Activated CD4-positive, alpha-beta memory T cell treated with anti-CD3 and anti-CD28 coated beads, Interleukin-2, amount 10 ng/mL, durations not matched to agents 7 days and 5 days (primary cell): ENCODE data around the gene OR6S1. TPM values are rescaled to one million over a fixed set of nuclear protein-coding genes. Genes with fewer than 3 reads are reported as not detected.
"Not testable (repeated sequence)": the region's sequence is repeated elsewhere in the genome, so short reads cannot be mapped to it uniquely, and the experiment has no call there.

Experiments
- CTCF ChIA-PET: fragments of 350-600 bp; sonication (Branson Sonifier 250); formaldehyde crosslinking; loops from one replicate; lab custom pipeline; 2021; ENCODE audit warnings: antibody characterized with exemption, inconsistent platforms; lab: Charles Lee
- POLR2A ChIA-PET: fragments of 350-600 bp; sonication (Branson Sonifier 250); formaldehyde crosslinking; loops from one replicate; lab custom pipeline; 2021; ENCODE audit warnings: antibody characterized with exemption; lab: Charles Lee
- DNase-seq: peaks from one replicate; pipeline ENCODE4 v3.0.0-alpha.2; 2020
- H3K27ac Mint-ChIP-seq: one replicate; pipeline ENCODE4 v1.8.0; 2021; ENCODE audit warnings: mild to moderate bottlenecking, mixed read lengths
- H3K27me3 Mint-ChIP-seq: one replicate; pipeline ENCODE4 v1.8.0; 2021; ENCODE audit warnings: mixed read lengths
- H3K36me3 Mint-ChIP-seq: one replicate; pipeline ENCODE4 v1.8.0; 2021; ENCODE audit warnings: low read depth, mixed read lengths
- H3K4me1 Mint-ChIP-seq: one replicate; pipeline ENCODE4 v1.8.0; 2021; ENCODE audit warnings: mixed read lengths
- H3K4me3 Mint-ChIP-seq: one replicate; pipeline ENCODE4 v1.8.0; 2021; ENCODE audit warnings: mild to moderate bottlenecking, mixed read lengths
- H3K9me3 Mint-ChIP-seq: one replicate; pipeline ENCODE4 v1.8.0; 2021; ENCODE audit warnings: mixed read lengths
- total RNA-seq, 2 experiments: library from RNA; stranded (reverse); gene quantifications; one replicate each; pipeline ENCODE4 v1.2.3, GENCODE V29; 2021

OR6S1 gene
- total RNA-seq, 2 experiments from 2014 or later: not detected

DNA sequence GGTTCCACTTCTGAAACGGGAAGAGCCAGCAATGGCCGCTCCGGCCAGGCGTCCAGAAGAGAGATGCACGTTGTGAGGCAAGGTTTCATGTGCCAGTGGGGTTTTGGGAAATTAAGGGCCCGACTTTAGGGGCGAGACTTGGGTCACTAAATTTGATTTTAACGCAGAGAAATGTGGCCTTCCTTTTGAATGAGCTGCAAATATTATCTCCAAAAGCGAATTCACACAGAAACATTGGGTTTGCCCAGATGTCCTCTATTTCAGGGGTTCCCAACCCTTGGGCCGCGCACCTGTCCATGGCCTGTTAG lies 40.6 kb upstream of the OR6S1 start:
- CTCF ChIA-PET: interaction anchor here (1.0 to 13.8 kb wide), 19 partner anchors 10 to 352 kb away, joined by 3 to 179 read pairs (median 6); partner anchors contain the start of genes PARP2 and PIP4P1

DNA sequence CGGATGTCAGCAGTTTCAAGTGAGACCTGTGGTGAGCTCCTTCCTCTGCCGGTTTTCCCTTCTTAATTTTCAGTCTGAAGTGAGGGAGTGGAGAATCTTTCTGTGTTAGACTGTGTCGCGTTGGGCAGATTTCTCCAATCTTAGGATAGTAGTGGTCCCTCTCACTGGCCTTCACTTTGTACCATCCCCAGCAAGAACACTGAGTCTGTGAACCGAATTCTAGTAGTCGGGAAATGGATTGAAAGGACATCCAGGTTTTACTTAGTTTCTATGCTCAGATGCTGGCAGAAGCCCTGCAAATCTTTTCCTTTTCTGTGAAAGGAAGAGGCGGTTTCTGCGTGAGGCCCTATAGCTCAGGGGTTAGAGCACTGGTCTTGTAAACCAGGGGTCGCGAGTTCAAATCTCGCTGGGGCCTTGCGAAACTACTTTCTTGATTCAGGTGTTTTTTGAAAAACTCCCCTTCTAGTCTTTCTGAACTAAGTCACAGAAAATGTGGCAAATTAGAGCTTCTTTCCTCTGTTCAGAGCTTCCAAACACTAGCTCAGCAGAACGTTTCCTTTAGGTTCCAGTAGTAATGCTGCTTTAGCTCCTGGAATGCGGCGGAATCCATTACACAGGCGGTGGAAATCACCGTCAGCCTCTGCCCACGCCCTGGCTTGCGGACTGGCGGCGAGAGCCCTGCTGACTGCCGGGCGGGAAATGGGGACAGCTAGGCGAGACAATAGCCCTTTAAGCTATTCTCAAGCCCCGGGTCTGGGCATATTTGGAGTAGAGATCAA lies 40.0 kb upstream of the OR6S1 start:
- no peaks in the 10 kb centered on the region for H3K36me3 Mint-ChIP-seq
- H3K4me1 Mint-ChIP-seq: peaks cover 13% of the 10 kb centered on the region
- H3K27ac Mint-ChIP-seq: no peak overlapping the region
- POLR2A ChIA-PET: interaction anchor here (0.7 to 6.7 kb wide), 27 partner anchors 9 to 422 kb away, joined by 3 to 69 read pairs (median 4); partner anchors contain the start of genes CCNB1IP1, PARP2 and PNP
- H3K4me3 Mint-ChIP-seq: no peak overlapping the region
- no peaks in the 10 kb centered on the region for H3K9me3 Mint-ChIP-seq
- peak; percentile 88 for DNase-seq
- H3K27me3 Mint-ChIP-seq: no peaks in the 10 kb centered on the region
- CTCF ChIA-PET: interaction anchor here (0.6 to 13.8 kb wide), 21 partner anchors 10 to 352 kb away, joined by 3 to 179 read pairs (median 6); partner anchors contain the start of genes PARP2 and PIP4P1

More for the DNA sequence above, 40.6 kb upstream of the OR6S1 start:
- DNase-seq: no peak
- H3K9me3 Mint-ChIP-seq: no peaks in the 10 kb centered on the region
- no peak overlapping the region for H3K27ac Mint-ChIP-seq
- peaks cover 13% of the 10 kb centered on the region for H3K4me1 Mint-ChIP-seq
- no peaks in the 10 kb centered on the region for H3K27me3 Mint-ChIP-seq
- H3K4me3 Mint-ChIP-seq: no peak overlapping the region
- H3K36me3 Mint-ChIP-seq: no peaks in the 10 kb centered on the region
- POLR2A ChIA-PET: interaction anchor here (0.8 to 6.7 kb wide), 22 partner anchors 9 to 422 kb away, joined by 3 to 69 read pairs (median 6); partner anchors contain the start of genes APEX1, CCNB1IP1, OSGEP and PARP2

GRCh38 chr14:20680843-20681347 lies 39.4 kb upstream of the OR6S1 start:
- H3K36me3 Mint-ChIP-seq: no peaks in the 10 kb centered on the region
- no peaks in the 10 kb centered on the region for H3K27me3 Mint-ChIP-seq
- peaks cover 13% of the 10 kb centered on the region for H3K4me1 Mint-ChIP-seq
- no peak for DNase-seq
- POLR2A ChIA-PET: interaction anchor here (0.7 to 6.7 kb wide), 22 partner anchors 8 to 423 kb away, joined by 3 to 69 read pairs (median 6); partner anchors contain the start of genes CCNB1IP1, PARP2, PIP4P1 and PNP
- H3K4me3 Mint-ChIP-seq: no peak overlapping the region
- no peak overlapping the region for H3K27ac Mint-ChIP-seq
- CTCF ChIA-PET: interaction anchor here (1.1 to 13.8 kb wide), 16 partner anchors 10 to 290 kb away, joined by 3 to 179 read pairs (median 6); partner anchors contain the start of gene PIP4P1
- H3K9me3 Mint-ChIP-seq: no peaks in the 10 kb centered on the region

- ChIA-PET POLR2A (interaction anchor here (0.9 to 6.7 kb wide), 11 partner anchors 11 to 225 kb away, joined by 3 to 69 read pairs (median 9); partner anchors contain the start of genes APEX1, OSGEP, PIP4P1 and PNP), CTCF (interaction anchor here (1.1 to 13.8 kb wide), 11 partner anchors 9 to 291 kb away, joined by 3 to 179 read pairs (median 6); no protein-coding TSS in a partner anchor)
- Mint-ChIP-seq H3K4me3 (no peak overlapping the region), H3K27ac (no peak overlapping the region), H3K4me1 (peaks cover 15% of the 10 kb centered on the region), H3K36me3 (no peaks in the 10 kb centered on the region), H3K9me3 (no peaks in the 10 kb centered on the region), H3K27me3 (no peaks in the 10 kb centered on the region)
- DNase-seq: no peak
Observed at GRCh38 chr14:20680363-20680762, 38.9 kb upstream of the OR6S1 start.

- ChIA-PET CTCF (interaction anchor here (1.3 to 13.8 kb wide), 5 partner anchors 12 to 194 kb away, joined by 3 to 179 read pairs (median 20); no protein-coding TSS in a partner anchor), POLR2A (interaction anchor here (1.5 to 6.7 kb wide), 8 partner anchors 11 to 224 kb away, joined by 4 to 69 read pairs (median 14); partner anchors contain the start of genes APEX1, OSGEP, PIP4P1 and PNP)
- no peak for DNase-seq
Observed at GRCh38 chr14:20679907-20680306, 38.4 kb upstream of the OR6S1 start.

DNA sequence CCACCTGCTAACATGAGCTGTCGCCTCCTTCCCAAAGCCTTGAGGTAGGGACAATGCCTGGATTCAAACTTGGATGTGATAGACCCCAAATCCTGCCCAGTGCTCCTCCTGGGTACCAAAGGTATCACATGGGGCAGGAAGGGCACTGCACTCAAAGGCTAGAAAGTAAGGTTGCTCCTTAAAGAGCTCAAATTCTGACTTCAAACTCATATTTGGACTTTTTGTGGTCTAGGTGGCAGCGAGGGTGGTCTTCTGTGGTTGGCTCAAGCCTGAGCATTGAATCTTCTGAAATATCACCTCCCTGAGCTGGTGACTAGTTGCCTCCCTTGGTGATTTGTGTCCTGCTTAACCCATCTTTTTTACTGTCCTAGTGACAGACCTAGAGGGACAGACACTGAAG lies 34.6 kb upstream of the OR6S1 start:
- Mint-ChIP-seq H3K4me3 (no peak overlapping the region), H3K36me3 (no peaks in the 10 kb centered on the region), H3K9me3 (no peaks in the 10 kb centered on the region), H3K27me3 (no peaks in the 10 kb centered on the region), H3K4me1 (peaks cover 20% of the 10 kb centered on the region), H3K27ac (no peak overlapping the region)
- ChIA-PET CTCF (interaction anchor here (2.4 to 13.8 kb wide), 2 partner anchors 16 to 17 kb away, joined by 10 to 179 read pairs; no protein-coding TSS in a partner anchor), POLR2A (interaction anchor here (2.2 kb wide), 1 partner anchor 9 kb away, joined by 9 read pairs; the partner anchor contains the start of gene RNASE4)
- no peak for DNase-seq

More at GRCh38 chr14:20679907-20680306, 38.4 kb upstream of the OR6S1 start:
- Mint-ChIP-seq H3K4me1 (peaks cover 11% of the 10 kb centered on the region), H3K9me3 (no peaks in the 10 kb centered on the region), H3K27ac (no peak overlapping the region), H3K36me3 (no peaks in the 10 kb centered on the region), H3K27me3 (no peaks in the 10 kb centered on the region), H3K4me3 (no peak overlapping the region)

DNA sequence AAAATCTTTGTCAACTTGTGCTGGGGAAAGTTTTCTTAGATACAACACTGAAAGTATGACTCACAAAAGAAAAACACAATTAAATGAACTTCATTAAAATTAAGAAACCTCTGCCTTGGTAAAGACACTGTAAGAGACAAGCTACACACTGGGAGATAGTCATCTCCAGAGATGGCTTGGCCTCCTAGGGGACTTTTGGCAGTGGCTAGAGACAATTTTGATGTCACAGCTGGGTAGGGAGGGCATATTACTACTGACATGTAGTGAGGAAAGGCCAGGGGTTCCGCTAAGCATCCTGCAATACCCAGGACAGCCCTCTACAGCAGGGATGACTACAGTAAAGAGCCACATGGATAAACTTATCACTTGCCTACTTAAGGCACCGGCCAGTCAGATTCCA lies 34.2 kb upstream of the OR6S1 start:
- H3K27ac Mint-ChIP-seq: no peak overlapping the region
- ChIA-PET CTCF (interaction anchor here (2.4 to 13.8 kb wide), 2 partner anchors 16 kb away, joined by 10 to 179 read pairs; no protein-coding TSS in a partner anchor), POLR2A (interaction anchor here (2.2 kb wide), 1 partner anchor 9 kb away, joined by 9 read pairs; the partner anchor contains the start of gene RNASE4)
- H3K4me1 Mint-ChIP-seq: peaks cover 24% of the 10 kb centered on the region
- H3K36me3 Mint-ChIP-seq: no peaks in the 10 kb centered on the region
- DNase-seq: no peak
- no peaks in the 10 kb centered on the region for H3K9me3 Mint-ChIP-seq
- no peaks in the 10 kb centered on the region for H3K27me3 Mint-ChIP-seq
- no peak overlapping the region for H3K4me3 Mint-ChIP-seq

- Mint-ChIP-seq H3K27ac (no peak overlapping the region), H3K4me1 (peaks cover 48% of the 10 kb centered on the region), H3K27me3 (no peaks in the 10 kb centered on the region), H3K36me3 (peaks cover 10% of the 10 kb centered on the region), H3K9me3 (no peaks in the 10 kb centered on the region), H3K4me3 (no peak overlapping the region)
- CTCF ChIA-PET: interaction anchor here (1.5 kb wide), 1 partner anchor 10 kb away, joined by 6 read pairs; no protein-coding TSS in a partner anchor
- POLR2A ChIA-PET: interaction anchor here (1.2 kb wide), 1 partner anchor 10 kb away, joined by 4 read pairs; no protein-coding TSS in a partner anchor
- DNase-seq: no peak
Observed at GRCh38 chr14:20671597-20672283, 30.2 kb upstream of the OR6S1 start.

DNA sequence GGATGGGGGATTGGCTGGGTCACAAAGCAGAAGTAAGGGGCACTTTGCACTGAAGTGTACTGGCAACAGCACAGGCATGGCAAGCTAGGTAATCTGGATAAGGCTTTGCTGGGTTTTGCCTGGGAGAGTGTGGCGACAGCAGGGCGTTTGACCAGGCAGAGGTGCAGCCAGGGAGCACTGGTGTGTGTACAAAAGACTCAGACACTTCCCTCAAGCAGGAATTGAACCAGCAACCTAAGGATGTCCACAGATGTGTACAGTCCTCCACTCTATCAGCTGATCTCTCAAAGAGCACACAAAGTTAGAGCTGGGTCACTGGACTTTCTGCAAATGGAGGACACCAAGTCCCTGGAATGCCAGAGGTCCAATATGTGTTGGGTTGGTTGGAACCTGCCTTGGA lies 27.5 kb upstream of the OR6S1 start:
- H3K9me3 Mint-ChIP-seq: no peaks in the 10 kb centered on the region
- ChIA-PET POLR2A (interaction anchor here (1.1 to 3.5 kb wide), 3 partner anchors 10 to 113 kb away, joined by 3 to 69 read pairs (median 3); partner anchors contain the start of gene RNASE4), CTCF (interaction anchor here (1.3 to 2.3 kb wide), 3 partner anchors 11 to 23 kb away, joined by 3 to 16 read pairs (median 13); no protein-coding TSS in a partner anchor)
- H3K4me1 Mint-ChIP-seq: peaks cover 52% of the 10 kb centered on the region
- no peak for DNase-seq
- H3K27ac Mint-ChIP-seq: no peak overlapping the region
- H3K27me3 Mint-ChIP-seq: no peaks in the 10 kb centered on the region
- peaks cover 13% of the 10 kb centered on the region for H3K36me3 Mint-ChIP-seq
- H3K4me3 Mint-ChIP-seq: no peak overlapping the region

DNA sequence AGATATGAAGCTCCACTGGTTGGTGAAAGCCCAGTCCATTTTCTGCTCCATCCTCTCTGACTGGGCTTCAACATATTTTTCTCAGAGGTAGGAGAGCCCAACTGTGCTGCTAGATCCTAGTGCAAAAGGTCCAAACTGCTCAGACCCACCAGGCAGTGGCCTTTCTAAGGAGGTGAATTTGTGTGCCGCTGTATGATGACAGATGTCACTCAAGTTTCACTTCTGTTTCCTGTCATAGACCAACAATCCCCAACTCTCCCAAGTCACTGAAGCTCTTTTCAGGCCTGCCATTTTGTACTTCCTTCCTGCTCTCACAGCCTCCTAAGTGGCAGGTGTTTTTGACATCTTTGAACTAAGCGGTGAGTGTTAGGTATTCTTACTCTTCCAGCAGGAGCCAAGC lies 26.5 kb upstream of the OR6S1 start:
- H3K9me3 Mint-ChIP-seq: no peaks in the 10 kb centered on the region
- H3K36me3 Mint-ChIP-seq: peaks cover 13% of the 10 kb centered on the region
- H3K27me3 Mint-ChIP-seq: peaks cover 1% of the 10 kb centered on the region
- peak overlapping the region; percentile 26 for H3K4me3 Mint-ChIP-seq
- peak; percentile 34 for DNase-seq
- ChIA-PET CTCF (interaction anchor here (0.6 to 2.3 kb wide), 5 partner anchors 13 to 191 kb away, joined by 3 to 16 read pairs (median 3); no protein-coding TSS in a partner anchor), POLR2A (interaction anchor here (1.1 to 3.5 kb wide), 4 partner anchors 15 to 325 kb away, joined by 3 to 69 read pairs (median 4); partner anchors contain the start of genes PARP2 and RNASE4)
- H3K4me1 Mint-ChIP-seq: peaks cover 58% of the 10 kb centered on the region
- peak overlapping the region; percentile 78 for H3K27ac Mint-ChIP-seq

GRCh38 chr14:20666400-20666961 lies 25.0 kb upstream of the OR6S1 start:
- DNase-seq, H3K9me3 Mint-ChIP-seq, POLR2A ChIA-PET, H3K27me3 Mint-ChIP-seq, H3K27ac Mint-ChIP-seq, H3K4me3 Mint-ChIP-seq: not testable (repeated sequence)
- CTCF ChIA-PET: interaction anchor here (11.0 to 14.0 kb wide), 2 partner anchors 13 to 25 kb away, joined by 122 to 179 read pairs; partner anchors contain the start of genes ANG and RNASE4
- H3K4me1 Mint-ChIP-seq: peaks cover 64% of the 10 kb centered on the region
- peaks cover 13% of the 10 kb centered on the region for H3K36me3 Mint-ChIP-seq
